Trophoblast cell (in vitro differentiated cells and primary cell): Measurements from ENCODE around the gene ALG14.
"Not testable (repeated sequence)": the region's sequence is repeated elsewhere in the genome, so short reads cannot be mapped to it uniquely, and the experiment has no call there.

Source experiments
- DNase-seq, 2 donors: peaks; one replicate each; pipeline ENCODE4 v3.0.0-alpha.2; 2016
- H2AFZ ChIP-seq: 2 replicates; pipeline ENCODE4 v1.6.1; 2013; ENCODE audit warnings: low read length, moderate library complexity, mild to moderate bottlenecking; ENCODE audit not compliant: insufficient read depth, poor library complexity
- H2AK5ac ChIP-seq: 2 replicates; pipeline ENCODE4 v1.6.1; 2013; ENCODE audit warnings: mild to moderate bottlenecking, low read length
- H2BK120ac ChIP-seq: 2 replicates; pipeline ENCODE4 v1.6.1; 2013; ENCODE audit warnings: low read length, mild to moderate bottlenecking, moderate library complexity; ENCODE audit not compliant: insufficient read depth, poor library complexity
- H2BK12ac ChIP-seq: 2 replicates; pipeline ENCODE4 v1.6.1; 2013; ENCODE audit warnings: mild to moderate bottlenecking, low read length, moderate library complexity
- H2BK5ac ChIP-seq: 2 replicates; pipeline ENCODE4 v1.6.1; 2013; ENCODE audit warnings: low read length, low read depth, moderate library complexity, mild to moderate bottlenecking; ENCODE audit not compliant: poor library complexity
- H3K14ac ChIP-seq: 2 replicates; pipeline ENCODE4 v1.6.1; 2013; ENCODE audit warnings: mild to moderate bottlenecking, low read length
- H3K18ac ChIP-seq: 2 replicates; pipeline ENCODE4 v1.6.1; 2013; ENCODE audit warnings: mild to moderate bottlenecking, low read length
- H3K23ac ChIP-seq: 2 replicates; pipeline ENCODE4 v1.6.1; 2013; ENCODE audit warnings: low read length
- H3K27ac ChIP-seq: 2 replicates; pipeline ENCODE4 v1.5.1; 2013; ENCODE audit warnings: low read depth, mild to moderate bottlenecking, inconsistent platforms, low read length, moderate library complexity
- H3K27me3 ChIP-seq: 2 replicates; pipeline ENCODE4 v1.6.1; 2013; ENCODE audit warnings: inconsistent platforms, mild to moderate bottlenecking, low read length, moderate library complexity; ENCODE audit not compliant: insufficient read depth
- H3K36me3 ChIP-seq, 2 experiments: 1 replicate in 1 of 2; 2 replicates in 1 of 2; pipeline ENCODE4 v1.6.1; 2013; ENCODE audit warnings: low read length in 2 of 2, mild to moderate bottlenecking in 2 of 2, moderate library complexity in 1 of 2; ENCODE audit not compliant: insufficient read depth in 2 of 2, control insufficient read depth in 1 of 2
- H3K4ac ChIP-seq: 2 replicates; pipeline ENCODE4 v1.6.1; 2013; ENCODE audit warnings: low read depth, mild to moderate bottlenecking, low read length, moderate library complexity
- H3K4me1 ChIP-seq, 2 experiments: 1 replicate in 1 of 2; 2 replicates in 1 of 2; pipeline ENCODE4 v1.6.1; 2013; ENCODE audit warnings: low read length in 2 of 2, mild to moderate bottlenecking in 2 of 2, moderate library complexity in 1 of 2; ENCODE audit not compliant: insufficient read depth in 2 of 2, control insufficient read depth in 1 of 2
- H3K4me2 ChIP-seq: 2 replicates; pipeline ENCODE4 v1.6.1; 2013; ENCODE audit warnings: inconsistent platforms, mild to moderate bottlenecking, low read length, moderate library complexity
- H3K4me3 ChIP-seq: 2 replicates; pipeline ENCODE4 v1.5.1; 2013; ENCODE audit warnings: mild to moderate bottlenecking, low read depth, low read length, inconsistent platforms
- H3K79me1 ChIP-seq: one replicate; pipeline ENCODE4 v1.6.1; 2013; ENCODE audit warnings: low read length
- H3K79me2 ChIP-seq: 2 replicates; pipeline ENCODE4 v1.6.1; 2013; ENCODE audit warnings: low read length, mild to moderate bottlenecking; ENCODE audit not compliant: control insufficient read depth, insufficient read depth, poor library complexity
- H3K9ac ChIP-seq: 2 replicates; pipeline ENCODE4 v1.6.1; 2013; ENCODE audit warnings: mild to moderate bottlenecking, low read length
- H3K9me3 ChIP-seq: 2 replicates; pipeline ENCODE4 v1.6.1; 2013; ENCODE audit warnings: low read depth, mild to moderate bottlenecking, control low read depth, inconsistent platforms, low read length; ENCODE audit not compliant: insufficient read depth
- H4K12ac ChIP-seq: 2 replicates; pipeline ENCODE4 v1.6.1; 2013; ENCODE audit warnings: low read depth, mild to moderate bottlenecking, low read length, moderate library complexity
- H4K8ac ChIP-seq: 2 replicates; pipeline ENCODE4 v1.6.1; 2013; ENCODE audit warnings: low read depth, mild to moderate bottlenecking, low read length, moderate library complexity
- H4K91ac ChIP-seq: one replicate; pipeline ENCODE4 v1.6.1; 2013; ENCODE audit warnings: low read depth, mild to moderate bottlenecking, low read length, moderate library complexity
- WGBS: extraction: QIAGEN DNeasy Blood & Tissue Kit; methylation state at CpG from one replicate; pipeline ENCODE4 v1.1.7; 2013; ENCODE audit warnings: missing lambda C conversion rate; ENCODE audit not compliant: insufficient read length, insufficient coverage; ENCODE audit errors: extremely low coverage; 5-methylcytosine and 5-hydroxymethylcytosine counted together

The ALG14 gene

DNA sequence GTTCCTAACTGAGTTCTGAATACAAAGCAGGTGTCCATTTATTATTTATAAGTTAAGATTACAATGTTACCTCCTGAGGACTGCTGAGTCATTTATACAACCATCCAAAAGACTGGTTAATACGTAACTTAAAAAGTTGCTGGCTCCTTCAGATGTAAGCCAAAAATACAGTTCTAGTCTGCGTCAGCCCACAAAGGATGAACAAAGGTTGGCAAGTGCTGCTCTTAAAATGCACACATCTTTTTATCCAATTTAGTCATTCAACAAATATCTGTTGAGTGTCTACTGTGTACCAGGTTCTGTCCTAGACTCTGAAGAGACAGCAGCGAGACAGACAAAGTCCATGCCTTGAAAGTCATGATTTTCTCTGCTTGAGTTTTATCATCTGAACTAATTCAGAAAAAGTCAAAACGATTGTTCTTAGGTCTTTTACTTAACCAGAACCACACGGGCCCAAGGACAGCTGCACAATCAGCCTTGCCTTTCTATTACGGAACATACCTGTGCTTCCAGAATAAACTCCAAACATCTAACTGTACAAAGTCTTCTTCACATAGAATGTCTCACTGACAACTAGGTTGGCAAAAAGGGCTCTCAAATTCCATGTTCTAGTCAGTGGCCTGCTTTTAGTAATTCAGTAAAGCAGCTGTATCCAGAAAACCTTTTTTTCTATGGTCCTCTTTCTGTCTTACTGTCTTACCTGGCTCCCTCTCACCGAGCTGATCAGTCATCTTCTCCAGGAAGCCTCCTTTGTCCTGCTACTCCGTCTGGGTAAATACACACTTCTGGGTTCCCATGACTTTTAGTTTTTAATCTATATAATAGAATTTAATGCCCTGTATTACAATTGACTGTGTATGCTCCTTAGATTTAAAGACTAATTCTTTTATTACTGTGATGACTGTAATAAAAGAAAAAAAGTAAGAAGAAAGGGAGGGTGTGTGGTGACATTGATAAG is 130.3 kb downstream of the ALG14 start:
- H3K4me2 ChIP-seq: no peak overlapping the region
- H2AK5ac ChIP-seq: no peak overlapping the region
- H2BK12ac ChIP-seq: no peak overlapping the region
- no peak overlapping the region for H3K9ac ChIP-seq
- no peaks in the 10 kb centered on the region for H3K27me3 ChIP-seq
- no peak overlapping the region for H3K23ac ChIP-seq
- H3K4ac ChIP-seq: no peak overlapping the region
- no peak overlapping the region for H2BK5ac ChIP-seq
- WGBS: no CpG with 5 or more reads among the region's 8 CpGs
- H3K79me1 ChIP-seq: no peaks in the 10 kb centered on the region
- DNase-seq: no peak
- no peak overlapping the region for H2BK120ac ChIP-seq
- H2AFZ ChIP-seq: no peak overlapping the region
- no peaks in the 10 kb centered on the region for H3K79me2 ChIP-seq
- no peaks in the 10 kb centered on the region for H3K4me1 ChIP-seq
- H3K27ac ChIP-seq: no peak overlapping the region
- H3K4me3 ChIP-seq: no peak overlapping the region
- H3K36me3 ChIP-seq: no peaks in the 10 kb centered on the region
- H4K8ac ChIP-seq: no peak overlapping the region
- H4K91ac ChIP-seq: no peak overlapping the region
- H3K9me3 ChIP-seq: no peaks in the 10 kb centered on the region
- H3K18ac ChIP-seq: no peak overlapping the region
- H3K14ac ChIP-seq: no peak overlapping the region
- H4K12ac ChIP-seq: no peak overlapping the region

DNA sequence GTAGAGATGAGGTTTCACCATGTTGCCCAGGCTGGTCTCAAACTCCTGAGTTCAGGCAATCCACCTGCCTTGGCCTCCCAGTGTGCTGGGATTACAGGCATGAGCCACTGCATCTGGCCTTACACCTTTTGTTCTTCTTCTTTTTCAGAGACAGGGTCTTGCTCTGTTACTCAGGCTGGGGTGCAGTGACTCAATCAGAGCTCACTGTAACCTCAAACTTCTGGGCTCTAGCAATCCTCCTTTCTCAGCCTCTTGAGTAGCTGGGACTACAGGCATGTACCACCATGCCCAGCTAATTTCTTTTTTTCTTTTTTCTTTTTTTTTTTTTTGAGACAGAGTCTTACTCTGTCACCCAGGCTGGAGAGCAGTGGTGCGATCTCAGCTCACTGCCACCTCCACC is 131.3 kb downstream of the ALG14 start:
- not testable (repeated sequence) for DNase-seq, H3K27ac ChIP-seq, H3K36me3 ChIP-seq, H3K23ac ChIP-seq, H3K27me3 ChIP-seq, H2AK5ac ChIP-seq, H4K12ac ChIP-seq, H4K8ac ChIP-seq, H4K91ac ChIP-seq, H2BK12ac ChIP-seq, H2BK5ac ChIP-seq, H3K79me2 ChIP-seq, H2BK120ac ChIP-seq, H3K9me3 ChIP-seq, H3K18ac ChIP-seq, H3K4me3 ChIP-seq, H3K4ac ChIP-seq, H3K14ac ChIP-seq, H3K4me1 ChIP-seq, H3K4me2 ChIP-seq, H3K9ac ChIP-seq, H2AFZ ChIP-seq, H3K79me1 ChIP-seq
- no CpG with 5 or more reads among the region's 1 CpG for WGBS

DNA sequence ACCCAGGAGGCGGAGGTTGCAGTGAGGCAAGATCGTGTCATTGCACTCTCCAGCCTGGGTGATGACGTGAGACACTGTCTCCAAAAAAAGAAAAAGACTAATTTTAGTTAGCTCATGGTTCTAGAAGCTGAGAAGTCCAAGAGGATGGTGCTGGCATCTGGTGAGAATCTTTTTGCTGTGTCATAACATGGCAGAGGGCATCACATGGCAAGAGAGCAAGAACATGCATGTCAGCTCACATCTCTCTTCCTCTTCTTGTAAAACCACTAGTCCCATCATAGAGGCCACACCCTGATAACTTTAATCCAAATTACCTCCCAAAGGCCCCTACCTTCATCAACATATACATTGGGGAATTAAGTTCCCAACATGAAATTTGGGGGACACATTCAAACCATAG is 132.0 kb downstream of the ALG14 start:
- Histone ChIP-seq H2BK12ac (no peak overlapping the region), H4K8ac (no peak overlapping the region), H3K14ac (no peak overlapping the region), H3K23ac (no peak overlapping the region), H2AK5ac (no peak overlapping the region), H3K18ac (no peak overlapping the region), H4K12ac (no peak overlapping the region), H2BK120ac (no peak overlapping the region), H3K79me2 (no peaks in the 10 kb centered on the region), H3K4me3 (no peak overlapping the region), H4K91ac (no peak overlapping the region), H3K4me1 (no peaks in the 10 kb centered on the region), H3K9ac (no peak overlapping the region), H3K4me2 (no peak overlapping the region), H3K36me3 (no peaks in the 10 kb centered on the region), H3K27me3 (no peaks in the 10 kb centered on the region), H2BK5ac (no peak overlapping the region), H3K27ac (no peak overlapping the region), H3K4ac (no peak overlapping the region), H3K9me3 (no peaks in the 10 kb centered on the region), H2AFZ (no peak overlapping the region), H3K79me1 (no peaks in the 10 kb centered on the region)
- WGBS: no CpG with 5 or more reads among the region's 3 CpGs
- no peak for DNase-seq

DNA sequence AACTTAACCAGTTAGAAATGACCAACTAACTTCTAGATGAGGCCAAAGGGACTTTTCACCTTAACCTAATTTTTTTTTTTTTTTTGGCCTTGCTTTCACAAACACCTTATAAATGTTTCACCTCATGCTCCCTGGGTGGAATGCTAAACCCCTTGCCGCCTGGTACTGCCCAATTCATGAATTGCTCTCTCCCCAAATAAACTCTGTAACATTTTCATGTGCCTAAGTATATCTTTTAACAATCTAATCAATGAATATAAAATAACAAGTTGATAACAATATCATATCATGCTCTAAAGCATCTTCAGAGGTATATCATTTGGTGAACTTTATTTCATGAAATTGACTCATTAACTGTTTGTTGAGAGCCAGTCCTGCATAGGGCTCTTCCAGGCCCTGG is 134.9 kb downstream of the ALG14 start:
- H3K4me3 ChIP-seq: no peak overlapping the region
- H3K4ac ChIP-seq: no peak overlapping the region
- no peaks in the 10 kb centered on the region for H3K79me2 ChIP-seq
- no peak overlapping the region for H3K18ac ChIP-seq
- WGBS: no CpG with 5 or more reads among the region's 1 CpG
- H2BK12ac ChIP-seq: no peak overlapping the region
- H3K9me3 ChIP-seq: no peaks in the 10 kb centered on the region
- no peak overlapping the region for H2BK120ac ChIP-seq
- H3K9ac ChIP-seq: no peak overlapping the region
- no peak overlapping the region for H2AFZ ChIP-seq
- H3K27me3 ChIP-seq: no peaks in the 10 kb centered on the region
- H4K8ac ChIP-seq: no peak overlapping the region
- DNase-seq: no peak
- H3K36me3 ChIP-seq: no peaks in the 10 kb centered on the region
- no peak overlapping the region for H4K91ac ChIP-seq
- no peak overlapping the region for H3K27ac ChIP-seq
- H3K23ac ChIP-seq: no peak overlapping the region
- H3K79me1 ChIP-seq: no peaks in the 10 kb centered on the region
- H3K4me2 ChIP-seq: no peak overlapping the region
- H3K4me1 ChIP-seq: no peaks in the 10 kb centered on the region
- no peak overlapping the region for H2AK5ac ChIP-seq
- no peak overlapping the region for H3K14ac ChIP-seq
- no peak overlapping the region for H4K12ac ChIP-seq
- H2BK5ac ChIP-seq: no peak overlapping the region
